ENCODE results near the gene EGFR. TPM values are rescaled to one million over a fixed set of nuclear protein-coding genes. Genes with fewer than 3 reads are reported as not detected.

EGFR gene
- total RNA-seq, 1 experiment from 2014 or later: 50.0 TPM

- BruUV-seq (replicated peaks): no TSS peak
- no peak for TF ChIP-seq CTCF (conservative IDR thresholded peaks at IDR 0.05; ENCODE audit: low read depth, low read length)
- POLR2A ChIA-PET (ENCODE audit: unreplicated experiment): no interaction called here
- ATAC-seq (no peak), DNase-seq (no peak)
- Histone ChIP-seq H3K27ac (ENCODE audit: low read length) (no peak overlapping the region), H3K9me3 (ENCODE audit: low read length) (no peaks in the 10 kb centered on the region), H3K27me3 (ENCODE audit: low read length) (no peaks in the 10 kb centered on the region), H3K9ac (ENCODE audit: low read length) (no peak overlapping the region), H3K4me2 (ENCODE audit: low read length) (no peak overlapping the region), H4K20me1 (ENCODE audit: low read length) (no peaks in the 10 kb centered on the region), H3K79me2 (ENCODE audit: low read length) (no peaks in the 10 kb centered on the region), H2AFZ (ENCODE audit: low read length) (no peak overlapping the region), H3K4me1 (ENCODE audit: insufficient read depth, low read length) (peaks cover 44% of the 10 kb centered on the region), H3K4me3 (ENCODE audit: low read length) (no peak overlapping the region), H3K36me3 (ENCODE audit: low read depth, low read length) (peaks cover 39% of the 10 kb centered on the region), H3K9me2 (replicated peaks; ENCODE audit: low read length) (no peaks in the 10 kb centered on the region), H3F3A (ENCODE audit: low read length, unreplicated experiment) (no peaks in the 10 kb centered on the region)
- CTCF ChIA-PET: no interaction called here
- intact Hi-C loops (cut with micrococcal nuclease): loop anchor here (5.0 kb wide), 1 partner anchor 69 kb away; no protein-coding TSS in a partner anchor
Observed at GRCh38 chr7:55188590-55189138, 169.8 kb downstream of the EGFR start.

DNA sequence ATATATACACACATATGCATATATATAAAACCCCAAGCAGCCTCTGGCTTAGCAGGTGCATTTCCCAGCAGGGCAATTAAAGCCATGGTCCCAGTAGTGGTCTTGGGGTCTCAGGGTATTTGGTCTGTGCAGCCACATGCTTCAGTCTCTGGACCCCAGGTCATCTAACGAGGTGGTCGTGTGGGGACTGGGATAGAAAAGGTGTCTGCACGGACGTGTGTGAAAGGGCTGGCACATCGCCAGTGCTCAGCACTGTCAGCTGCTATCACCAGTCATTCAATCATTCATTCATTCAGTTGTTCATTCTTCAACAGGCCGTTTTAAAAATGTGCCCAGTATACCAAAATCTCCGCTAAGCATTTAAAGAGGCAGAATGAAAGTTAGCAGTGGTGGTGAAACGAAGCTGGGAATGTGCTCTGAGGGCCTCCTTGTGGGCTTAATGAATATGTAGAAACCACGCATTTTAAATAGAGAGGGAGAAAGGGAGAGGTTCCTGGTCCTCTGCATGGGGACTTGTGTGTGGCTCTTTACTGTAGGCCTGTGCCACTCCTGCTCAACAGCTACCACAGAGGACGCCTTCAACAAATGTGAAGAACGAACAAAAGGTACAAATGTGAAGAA is 170.4 kb downstream of the EGFR start:
- Histone ChIP-seq H3K27me3 (ENCODE audit: low read length) (no peaks in the 10 kb centered on the region), H3F3A (ENCODE audit: low read length, unreplicated experiment) (no peaks in the 10 kb centered on the region), H3K79me2 (ENCODE audit: low read length) (no peaks in the 10 kb centered on the region), H2AFZ (ENCODE audit: low read length) (no peak overlapping the region), H3K9me3 (ENCODE audit: low read length) (no peaks in the 10 kb centered on the region), H3K9me2 (replicated peaks; ENCODE audit: low read length) (no peaks in the 10 kb centered on the region), H3K36me3 (ENCODE audit: low read depth, low read length) (peaks cover 39% of the 10 kb centered on the region), H3K4me1 (ENCODE audit: insufficient read depth, low read length) (peaks cover 44% of the 10 kb centered on the region), H3K4me3 (ENCODE audit: low read length) (no peak overlapping the region), H3K27ac (ENCODE audit: low read length) (no peak overlapping the region), H3K9ac (ENCODE audit: low read length) (no peak overlapping the region), H3K4me2 (ENCODE audit: low read length) (no peak overlapping the region), H4K20me1 (ENCODE audit: low read length) (no peaks in the 10 kb centered on the region)
- no TSS peak for BruUV-seq (replicated peaks)
- TF ChIP-seq EZH2phosphoT487 (IDR thresholded peaks at IDR 0.05; ENCODE audit: borderline replicate concordance, low read length) (no peak), EZH2 (IDR thresholded peaks at IDR 0.05; ENCODE audit: low read length, unreplicated experiment) (no peak), CTCF (conservative IDR thresholded peaks at IDR 0.05; ENCODE audit: low read depth, low read length) (no peak)
- no peak for ATAC-seq
- ChIA-PET CTCF (no interaction called here), POLR2A (ENCODE audit: unreplicated experiment) (no interaction called here)
- DNase-seq: no peak
- intact Hi-C loops (cut with micrococcal nuclease): loop anchor here (5.0 kb wide), 1 partner anchor 68 kb away; no protein-coding TSS in a partner anchor

DNA sequence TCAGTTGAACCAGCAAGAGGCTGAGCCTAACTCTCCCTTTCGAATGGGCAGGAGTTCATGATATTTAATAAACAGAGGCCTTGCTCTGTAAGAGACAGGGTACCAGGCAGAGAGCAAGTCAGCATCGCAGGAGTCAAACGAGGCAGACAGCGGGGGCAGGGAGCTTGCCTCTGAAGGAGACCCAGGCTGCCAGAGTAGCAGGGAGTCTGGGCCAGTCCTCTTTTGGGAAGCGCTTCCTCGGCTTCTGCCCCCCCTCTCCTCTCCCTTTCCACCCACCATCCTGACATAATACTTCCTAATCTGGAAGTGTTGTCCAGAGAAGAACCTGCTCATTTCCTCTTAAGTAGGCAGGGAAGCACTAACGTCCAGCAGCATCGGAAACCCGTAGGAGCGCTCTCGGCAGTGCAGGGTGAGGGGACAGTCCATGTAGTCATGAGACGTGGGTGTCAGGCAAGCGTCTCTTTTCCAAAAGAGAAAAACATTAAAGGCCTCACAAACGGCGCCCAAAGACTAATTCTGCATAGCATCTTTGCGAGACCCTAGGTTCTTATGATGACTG is 171.1 kb downstream of the EGFR start:
- Histone ChIP-seq H3K9ac (ENCODE audit: low read length) (no peak overlapping the region), H3K9me2 (replicated peaks; ENCODE audit: low read length) (no peaks in the 10 kb centered on the region), H3K79me2 (ENCODE audit: low read length) (no peaks in the 10 kb centered on the region), H3F3A (ENCODE audit: low read length, unreplicated experiment) (no peaks in the 10 kb centered on the region), H3K4me2 (ENCODE audit: low read length) (no peak overlapping the region), H4K20me1 (ENCODE audit: low read length) (no peaks in the 10 kb centered on the region), H3K4me3 (ENCODE audit: low read length) (no peak overlapping the region), H2AFZ (ENCODE audit: low read length) (no peak overlapping the region), H3K27me3 (ENCODE audit: low read length) (no peaks in the 10 kb centered on the region), H3K36me3 (ENCODE audit: low read depth, low read length) (peaks cover 38% of the 10 kb centered on the region), H3K4me1 (ENCODE audit: insufficient read depth, low read length) (peaks cover 39% of the 10 kb centered on the region), H3K9me3 (ENCODE audit: low read length) (no peaks in the 10 kb centered on the region), H3K27ac (ENCODE audit: low read length) (no peak overlapping the region)
- DNase-seq: no peak
- ChIA-PET CTCF (no interaction called here), POLR2A (ENCODE audit: unreplicated experiment) (no interaction called here)
- no TSS peak for BruUV-seq (replicated peaks)
- intact Hi-C loops (cut with micrococcal nuclease): loop anchor here (5.0 kb wide), 1 partner anchor 67 kb away; no protein-coding TSS in a partner anchor
- no peak for ATAC-seq
- no peak for TF ChIP-seq EZH2phosphoT487 (IDR thresholded peaks at IDR 0.05; ENCODE audit: borderline replicate concordance, low read length)
